Heart left ventricle (tissue), 16 donors: ENCODE measurements around the gene MEGF10. TPM values are rescaled to one million over a fixed set of nuclear protein-coding genes. Genes with fewer than 3 reads are reported as not detected.

Experiments
- ATAC-seq, 4 donors: fragments of 200-7000 bp; cut with Tn5 transposase; one replicate each; pipeline ENCODE4 v1.9.1; 2020 to 2022; ENCODE audit warnings: moderate library complexity in 4 of 4, mild to moderate bottlenecking in 3 of 4, moderate number of reproducible peaks in 1 of 4
- DNase-seq, 5 donors: peaks; one replicate each; pipeline ENCODE4 v3.0.0-alpha.2; 2020
- H3K27ac ChIP-seq, 12 donors: fragments of 200-600 bp; sonication (generic) in 4 of 12; one replicate each; pipeline versions ENCODE4 v1.5.0 to v1.8.0; 2016 to 2022; ENCODE audit warnings: mild to moderate bottlenecking in 2 of 12
- H3K27me3 ChIP-seq, 9 donors: fragments of 200-600 bp; sonication (generic) in 2 of 9; one replicate each; pipeline versions ENCODE4 v1.5.1 to v1.8.0; 2016 to 2022; ENCODE audit warnings: mild to moderate bottlenecking in 3 of 9
- H3K36me3 ChIP-seq, 9 donors: fragments of 200-600 bp; sonication (generic) in 2 of 9; one replicate each; pipeline versions ENCODE4 v1.5.0 to v1.8.0; 2018 to 2022; ENCODE audit warnings: mild to moderate bottlenecking in 2 of 9
- H3K4me1 ChIP-seq, 12 donors: fragments of 200-600 bp; sonication (generic) in 4 of 12; one replicate each; pipeline versions ENCODE4 v1.5.0 to v1.8.0; 2016 to 2022; ENCODE audit warnings: mild to moderate bottlenecking in 3 of 12
- H3K4me3 ChIP-seq, 12 donors: fragments of 200-600 bp; sonication (generic) in 4 of 12; one replicate each; pipeline versions ENCODE4 v1.5.0 to v1.8.0; 2017 to 2022; ENCODE audit warnings: mild to moderate bottlenecking in 9 of 12, moderate library complexity in 4 of 12
- H3K9me3 ChIP-seq, 12 donors: fragments of 200-600 bp; sonication (generic) in 4 of 12; one replicate each; pipeline versions ENCODE4 v1.5.0 to v1.8.0; 2016 to 2022; ENCODE audit warnings: mild to moderate bottlenecking in 1 of 12
- CTCF ChIP-seq, 12 donors: fragments of 200-600 bp; sonication (generic) in 4 of 12; IDR thresholded peaks; one replicate each; pipeline versions ENCODE4 v1.5.0 to v1.8.0; 2018 to 2022; ENCODE audit warnings: antibody characterized with exemption in 12 of 12, mild to moderate bottlenecking in 5 of 12
- POLR2A ChIP-seq, 2 donors: fragments of 450-650 bp; IDR thresholded peaks; one replicate each; pipeline ENCODE4 v1.6.1; 2017; ENCODE audit warnings: antibody characterized with exemption in 2 of 2, mild to moderate bottlenecking in 2 of 2, moderate library complexity in 2 of 2
- WGBS, 4 donors: extraction: QIAGEN DNeasy Blood & Tissue Kit in 2 of 4; methylation state at CpG; one replicate each; pipeline versions ENCODE4 v1.1.5 to v1.1.7; 2013 to 2018; 5-methylcytosine and 5-hydroxymethylcytosine counted together
- intact Hi-C, 10 donors: fragments of 100-400 bp; cut with DNase I; formaldehyde crosslinking; loops; one replicate each; pipeline versions ENCODE4 v1.11.1 to v1.14.2; 2022
- polyA plus RNA-seq, 2 donors: library from polyadenylated mRNA; stranded (reverse); fragments of 200-250 nt; gene quantifications; one replicate each; pipeline ENCODE4 v1.2.3, GENCODE V29; 2013
- total RNA-seq, 9 donors: library from RNA; depleted of rRNA in 2 of 9; stranded (reverse); fragments of >200 nt in 2 of 9; fragmentation: NEBNext Ultra II Directional in 3 of 9; extraction: Animal tissue kit (Norgen Biotek cat#: 25700) in 3 of 9; gene quantifications; one replicate each; pipeline versions ENCODE4 v1.1.0 to v1.2.4, GENCODE V29; 2016 to 2023
- donor health status: ischemic (EF 13 %, LVEDD 7.1; RV severe dilation, severe dysfunction).
- donor health status: healthy with polysubstance abuse.
- donor health status: DM: no; HTN: yes; CAD: no.
- donor health status: DM: no; HTN: no; CAD: no.
- donor health status: ischemic (EF 25% LVEDD 6.9; RV normal size, moderate dysfunction).
- donor health status: ischemic (EF 25% LVEDD 5.7; RV mildly dilated, moderate dysfunction).
- donor health status: healthy.
- donor health status: DM: yes; HTN: yes; CAD: no.
- donor health status: ischemic (EF 35%, LVEDD 5.7; RV mildly dilated, moderate dysfunction).
- donor health status: nonischemic (EF 11% LVEDD 7.7; RV severe dilation, severe dysfunction).
- donor health status: DM: yes; HTN: yes; CAD: no.
- donor health status: PGD.
- donor health status: ischemic (EF 29% LVEDD 5.4; RV normal size, mild dysfunction).
- donor health status: nonischemic (EF 23%, LVEDD 6.1; RV moderate dilation, normal function).

Gene MEGF10
- total and polyA plus RNA-seq, 11 donors, result 0.04 to 1.3 (median 0.32) TPM

GRCh38 chr5:127363403-127363802 is 72.8 kb downstream of the MEGF10 start:
- no peak for TF ChIP-seq POLR2A (IDR thresholded peaks at IDR 0.05)
- no peak for TF ChIP-seq CTCF (IDR thresholded peaks at IDR 0.05)
- intact Hi-C loops, result no loop called here
- no peak overlapping the region for H3K27ac ChIP-seq
- H3K4me1 ChIP-seq, result no peaks in the 10 kb centered on the region
- ATAC-seq (no peak), DNase-seq (no peak)
- no peaks in the 10 kb centered on the region for H3K36me3 ChIP-seq
- H3K9me3 ChIP-seq, result no peaks in the 10 kb centered on the region
- peaks cover 0 to 5% (median 0%) of the 10 kb centered on the region in 9 donors for H3K27me3 ChIP-seq
- no peak overlapping the region for H3K4me3 ChIP-seq
- WGBS, 4 donors, result 79 to 90% (median 85%) methylated on average over 4 of the region's 4 CpGs

- no peaks in the 10 kb centered on the region for H3K9me3 ChIP-seq
- ATAC-seq (no peak), DNase-seq (no peak)
- H3K27me3 ChIP-seq, result peaks cover 0 to 5% (median 0%) of the 10 kb centered on the region in 9 donors
- no peak overlapping the region for H3K27ac ChIP-seq
- no peaks in the 10 kb centered on the region for H3K36me3 ChIP-seq
- no peak overlapping the region for H3K4me3 ChIP-seq
- TF ChIP-seq POLR2A (IDR thresholded peaks at IDR 0.05) (no peak), CTCF (IDR thresholded peaks at IDR 0.05) (no peak)
- WGBS, 4 donors, result 68 to 85% (median 80%) methylated on average over 1 of the region's 1 CpG
- intact Hi-C loops, result no loop called here
- no peaks in the 10 kb centered on the region for H3K4me1 ChIP-seq
These were observed 76.4 kb downstream of the MEGF10 start for GRCh38 chr5:127367029-127367428.

- no peak for TF ChIP-seq CTCF (IDR thresholded peaks at IDR 0.05)
- TF ChIP-seq POLR2A (IDR thresholded peaks at IDR 0.05), result no peak
- 78 to 89% (median 83%) methylated on average over 1 of the region's 1 CpG for WGBS, 4 donors
These were observed 77.4 kb downstream of the MEGF10 start for GRCh38 chr5:127367946-127368465.

GRCh38 chr5:127369796-127370195 is 79.2 kb downstream of the MEGF10 start:
- H3K36me3 ChIP-seq, result no peaks in the 10 kb centered on the region
- H3K4me1 ChIP-seq, result no peaks in the 10 kb centered on the region
- H3K27ac ChIP-seq, result no peak overlapping the region
- WGBS, 4 donors, result 62 to 70% (median 67%) methylated on average over 4 of the region's 4 CpGs
- intact Hi-C loops, result no loop called here
- peaks cover 0 to 4% (median 0%) of the 10 kb centered on the region in 9 donors for H3K27me3 ChIP-seq
- no peak overlapping the region for H3K4me3 ChIP-seq
- ATAC-seq, result no peak
- no peak for DNase-seq
- H3K9me3 ChIP-seq, result peaks cover 0 to 4% (median 0%) of the 10 kb centered on the region in 12 donors
- TF ChIP-seq CTCF (IDR thresholded peaks at IDR 0.05) (no peak), POLR2A (IDR thresholded peaks at IDR 0.05) (no peak)

More at GRCh38 chr5:127367946-127368465, 77.4 kb downstream of the MEGF10 start:
- Histone ChIP-seq H3K27ac (no peak overlapping the region), H3K4me1 (no peaks in the 10 kb centered on the region), H3K9me3 (no peaks in the 10 kb centered on the region), H3K27me3 (peaks cover 0 to 8% (median 0%) of the 10 kb centered on the region in 9 donors), H3K36me3 (no peaks in the 10 kb centered on the region), H3K4me3 (no peak overlapping the region)
- intact Hi-C loops, result no loop called here
- ATAC-seq, result no peak
- no peak for DNase-seq
